Cardiac septum (tissue), 1 donor: ENCODE data around the gene RPS27A. TPM values are rescaled to one million over a fixed set of nuclear protein-coding genes. Genes with fewer than 3 reads are reported as not detected.

Experiments used
- DNase-seq: peaks from one replicate; pipeline ENCODE4 v3.0.0-alpha.2; 2020; ENCODE audit warnings: low spot score
- intact Hi-C: fragments of 100-400 bp; cut with DNase I; formaldehyde crosslinking; loops from one replicate; pipeline ENCODE4 v1.14.0; 2022
- total RNA-seq: library from RNA; stranded (reverse); fragmentation: NEBNext Ultra II Directional; extraction: Animal tissue kit (Norgen Biotek cat#: 25700); gene quantifications from one replicate; pipeline ENCODE4 v1.2.1, GENCODE V29; 2021
- donor health status: DM: no; HTN: no; CAD: no.

Gene RPS27A
- total RNA-seq, 1 donor from 2014 or later: 395 TPM

- intact Hi-C loops: loop anchor here (1.0 to 10.0 kb wide), 3 partner anchors 13 to 332 kb away; partner anchors contain the start of genes CCDC88A, MTIF2 and PPP4R3B
Observed at GRCh38 chr2:55282110-55282917, 49.8 kb downstream of the RPS27A start.

GRCh38 chr2:55283083-55283482 lies 50.6 kb downstream of the RPS27A start:
- no peak for DNase-seq
- intact Hi-C loops: loop anchor here (5.0 to 10.0 kb wide), 2 partner anchors 134 to 332 kb away; partner anchors contain the start of genes CCDC88A and PPP4R3B

More at GRCh38 chr2:55282110-55282917, 49.8 kb downstream of the RPS27A start:
- DNase-seq: peak; percentile 97

Other genes starting within 250 kb of the RPS27A start
- gene RTN4, start 182.2 kb upstream of the RPS27A start, total RNA-seq: 174 TPM
- gene CLHC1, start 395 bp upstream of the RPS27A start, total RNA-seq: 8.6 TPM
- gene MTIF2, start 36.5 kb downstream of the RPS27A start, total RNA-seq: 40.8 TPM
- gene CCDC88A, start 187.2 kb downstream of the RPS27A start, total RNA-seq: 29.1 TPM